PC-3 (cell line): ENCODE data around the gene RUBCN.

Experiments used
- CTCF ChIP-seq: fragments of 300-600 bp; sonication (generic); conservative IDR thresholded peaks from 2 replicates; pipeline ENCODE4 v1.5.1; 2017; ENCODE audit warnings: antibody characterized with exemption, low read depth, mild to moderate bottlenecking, low read length
- EZH2 ChIP-seq: fragments of 300-600 bp; sonication (generic); IDR thresholded peaks from one replicate; pipeline ENCODE4 v1.6.1; 2017; ENCODE audit warnings: antibody characterized with exemption, mild to moderate bottlenecking, low read length; ENCODE audit not compliant: unreplicated experiment
- EZH2phosphoT487 ChIP-seq: fragments of 300-600 bp; sonication (generic); IDR thresholded peaks from 2 replicates; pipeline ENCODE4 v1.6.1; 2018; ENCODE audit warnings: mild to moderate bottlenecking, antibody characterized with exemption, low read length, borderline replicate concordance

- TF ChIP-seq CTCF (no peak), EZH2 (no peak), EZH2phosphoT487 (no peak)
These were observed 61.8 kb downstream of the RUBCN start for GRCh38 chr3:197674741-197675562.
